Measurements from ENCODE around the gene ADAMTSL2. TPM values are rescaled to one million over a fixed set of nuclear protein-coding genes. Genes with fewer than 3 reads are reported as not detected.

ADAMTSL2 gene
- total and polyA plus RNA-seq, 8 donors: 1.3 to 20.6 (median 2.6) TPM; not detected in 2

DNA sequence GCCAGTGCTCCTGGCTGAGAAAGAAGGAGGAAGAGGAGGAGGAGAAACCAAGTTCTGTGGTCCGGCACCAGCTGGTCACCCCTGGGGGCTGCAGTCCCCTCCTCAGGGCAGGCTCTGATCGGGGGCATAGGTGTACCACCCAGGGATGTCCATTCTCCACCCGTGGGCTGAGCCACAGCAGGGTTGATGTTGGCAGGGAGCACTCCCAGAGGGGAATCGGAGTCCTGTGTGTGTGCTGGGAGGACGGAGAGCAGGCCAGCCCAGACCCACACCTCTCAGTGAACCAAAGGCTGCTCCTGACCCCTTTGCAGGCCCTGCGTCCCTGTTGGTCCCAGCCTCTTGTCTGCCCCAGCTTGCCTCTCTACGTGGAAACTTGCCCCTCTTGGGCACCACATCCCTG lies 4.6 kb upstream of the ADAMTSL2 start:
- Histone ChIP-seq H3K36me3 (no peaks in the 10 kb centered on the region), H3K9me3 (no peaks in the 10 kb centered on the region), H3K4me1 (peaks cover 20 to 47% (median 40%) of the 10 kb centered on the region in 4 donors), H3K4me3 (no peak overlapping the region), H3K27ac (no peak overlapping the region), H3K27me3 (peaks cover 0 to 52% (median 22%) of the 10 kb centered on the region in 3 donors)
- TF ChIP-seq POLR2AphosphoS5 (IDR thresholded peaks at IDR 0.05) (no peak), CTCF (IDR thresholded peaks at IDR 0.05) (no peak), POLR2A (IDR thresholded peaks at IDR 0.05) (no peak), EP300 (IDR thresholded peaks at IDR 0.05) (no peak)
- intact Hi-C loops (cut with DNase I; ENCODE audit: low total_unique reads): loop anchor here (10.0 kb wide), 1 partner anchor 195 kb away; no protein-coding TSS in a partner anchor
- DNase-seq: no peak
- 82 to 100% (median 87%) methylated on average over 5 to 7 of the region's 7 CpGs for WGBS, 5 donors

DNA sequence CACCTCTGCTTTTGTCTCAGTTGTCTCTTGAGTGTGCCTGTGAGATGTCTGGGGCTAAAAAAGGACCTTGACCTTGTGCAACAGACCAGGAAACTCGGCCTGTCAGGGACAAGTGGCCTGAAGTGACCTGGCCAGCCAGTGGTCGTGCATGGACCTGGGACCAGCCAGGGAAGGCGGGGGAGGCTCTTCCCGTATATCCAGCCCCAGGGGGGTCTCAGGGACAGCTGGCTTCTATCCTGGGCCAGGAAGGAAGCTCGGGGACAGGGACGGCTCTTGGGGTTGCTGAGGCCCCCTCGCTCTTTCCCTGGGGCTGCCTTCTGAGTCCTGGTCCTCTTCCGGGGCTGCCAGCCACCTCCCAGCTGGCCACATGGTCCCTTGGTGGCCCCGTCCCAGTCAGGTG lies 3.2 kb upstream of the ADAMTSL2 start:
- Histone ChIP-seq H3K4me1 (peaks cover 21 to 54% (median 48%) of the 10 kb centered on the region in 4 donors), H3K36me3 (no peaks in the 10 kb centered on the region), H3K27ac (no peak overlapping the region), H3K9me3 (no peaks in the 10 kb centered on the region), H3K27me3 (peaks cover 0 to 65% (median 33%) of the 10 kb centered on the region in 3 donors), H3K4me3 (no peak overlapping the region)
- TF ChIP-seq POLR2A (IDR thresholded peaks at IDR 0.05) (no peak), POLR2AphosphoS5 (IDR thresholded peaks at IDR 0.05) (no peak), EP300 (IDR thresholded peaks at IDR 0.05) (no peak), CTCF (IDR thresholded peaks at IDR 0.05) (no peak)
- intact Hi-C loops (cut with DNase I; ENCODE audit: low total_unique reads): loop anchor here (10.0 kb wide), 1 partner anchor 194 kb away; no protein-coding TSS in a partner anchor
- 71 to 77% (median 74%) methylated on average over 9 of the region's 9 CpGs for WGBS, 5 donors
- DNase-seq: no peak

DNA sequence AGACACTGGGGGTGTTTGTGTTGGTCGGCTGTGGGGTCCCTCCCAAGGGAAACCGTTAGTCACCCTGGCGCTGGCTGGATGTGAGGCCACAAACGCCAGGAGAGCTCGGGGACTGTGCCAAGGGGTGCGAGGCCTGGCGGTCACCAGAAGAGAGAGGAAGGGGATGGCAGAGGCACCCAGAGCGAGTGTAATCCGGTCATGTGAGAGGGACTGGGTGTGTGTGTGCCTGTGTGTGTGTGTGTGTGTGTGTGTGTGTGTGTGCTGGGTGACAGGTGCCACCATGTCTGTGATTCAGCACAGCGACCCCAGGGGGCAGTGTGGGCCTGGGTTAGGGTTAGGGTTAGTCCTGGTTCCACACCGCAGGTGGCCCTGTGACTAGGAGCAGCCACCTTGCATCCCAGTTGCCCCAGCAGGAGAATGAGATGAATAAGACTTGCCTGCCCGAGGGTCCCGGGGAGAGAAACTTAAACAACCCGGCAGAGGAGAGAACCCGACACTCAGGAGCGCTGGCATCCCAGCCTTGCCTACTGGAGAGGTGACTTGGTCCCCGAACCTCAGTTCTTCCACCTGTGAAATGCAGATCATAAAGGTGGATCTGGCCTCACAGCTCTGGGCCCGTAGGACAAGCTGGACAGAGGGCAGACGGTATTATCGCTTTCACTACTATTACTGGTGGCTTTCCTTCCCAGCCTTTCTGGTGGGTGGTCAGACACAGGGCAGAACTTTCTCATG lies 1.4 kb upstream of the ADAMTSL2 start:
- H3K4me3 ChIP-seq: no peak overlapping the region
- TF ChIP-seq CTCF (IDR thresholded peaks at IDR 0.05) (peak in 5 of 7 experiments; percentile 29 to 79 (median 50)), POLR2A (IDR thresholded peaks at IDR 0.05) (no peak), POLR2AphosphoS5 (IDR thresholded peaks at IDR 0.05) (no peak), EP300 (IDR thresholded peaks at IDR 0.05) (no peak)
- H3K9me3 ChIP-seq: no peaks in the 10 kb centered on the region
- intact Hi-C loops (cut with DNase I; ENCODE audit: low total_unique reads): loop anchor here (10.0 kb wide), 1 partner anchor 192 kb away; no protein-coding TSS in a partner anchor
- H3K4me1 ChIP-seq: peaks cover 12 to 39% (median 32%) of the 10 kb centered on the region in 4 donors
- H3K36me3 ChIP-seq: no peaks in the 10 kb centered on the region
- WGBS, 5 donors: 41 to 62% (median 57%) methylated on average over 14 to 20 of the region's 20 CpGs
- DNase-seq: peak; percentile 79 to 81
- H3K27me3 ChIP-seq: peaks cover 0 to 61% (median 34%) of the 10 kb centered on the region in 3 donors
- H3K27ac ChIP-seq: no peak overlapping the region

DNA sequence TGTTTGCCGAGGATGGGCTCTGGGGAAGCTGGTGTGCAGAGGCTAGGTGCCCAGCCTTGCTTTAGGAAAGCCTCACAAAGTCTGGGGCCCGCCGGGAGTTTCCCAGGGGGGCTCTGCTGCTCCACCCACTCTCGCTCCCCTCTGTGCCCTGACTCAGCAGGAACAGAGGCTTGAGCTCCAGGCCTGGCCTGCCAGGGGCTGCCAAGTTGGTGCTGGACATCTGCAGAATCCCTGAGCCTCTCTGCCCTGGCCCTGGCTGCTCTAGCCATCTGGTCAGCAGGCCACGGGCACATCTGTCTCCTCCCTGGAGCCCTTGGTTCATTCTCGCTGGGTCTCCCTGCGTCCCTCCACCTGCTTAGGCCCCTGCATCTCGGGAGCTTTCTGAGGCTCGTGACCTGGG lies 647 bp upstream of the ADAMTSL2 start:
- intact Hi-C loops (cut with DNase I; ENCODE audit: low total_unique reads): loop anchor here (10.0 kb wide), 1 partner anchor 191 kb away; no protein-coding TSS in a partner anchor
- TF ChIP-seq CTCF (IDR thresholded peaks at IDR 0.05): no peak
- no peak for TF ChIP-seq EP300 (IDR thresholded peaks at IDR 0.05)
- TF ChIP-seq POLR2AphosphoS5 (IDR thresholded peaks at IDR 0.05): no peak
- TF ChIP-seq POLR2A (IDR thresholded peaks at IDR 0.05): no peak
- Histone ChIP-seq H3K27ac (peak overlapping the region in 3 of 5 donors; percentile 30 to 66 (median 64)), H3K27me3 (peaks cover 0 to 60% (median 26%) of the 10 kb centered on the region in 3 donors), H3K4me3 (peak overlapping the region; percentile 42 to 46 (median 45)), H3K9me3 (no peaks in the 10 kb centered on the region), H3K36me3 (no peaks in the 10 kb centered on the region), H3K4me1 (peaks cover 12 to 34% (median 27%) of the 10 kb centered on the region in 4 donors)
- 36 to 63% (median 55%) methylated on average over 7 to 9 of the region's 9 CpGs for WGBS, 5 donors
- peak in 1 of 2 donors; percentile 56 for DNase-seq
